SU-DHL-6 (cell line): Measurements from ENCODE around the gene PDCD10.
A peak's percentile ranks its signal among the peaks of the same experiment; 100 is the strongest.

Experiments used
- H2AFZ ChIP-seq: fragments of 200-600 bp; sonication (generic); 2 replicates; pipeline ENCODE4 v1.6.1; 2014; ENCODE audit warnings: low read depth, mild to moderate bottlenecking, moderate library complexity, mixed read lengths, antibody characterized with exemption, low read length; ENCODE audit not compliant: severe bottlenecking
- H3F3A ChIP-seq: fragments of 200-600 bp; shearing (Covaris generic); 2 replicates; pipeline ENCODE4 v1.6.0; 2016; ENCODE audit warnings: antibody characterized with exemption, mild to moderate bottlenecking; ENCODE audit not compliant: insufficient read depth
- H3K27ac ChIP-seq: fragments of 200-600 bp; sonication (generic); 2 replicates; pipeline ENCODE4 v1.5.1; 2016; ENCODE audit warnings: low read depth, mild to moderate bottlenecking, low read length, moderate library complexity, mixed read lengths
- H3K27me3 ChIP-seq: fragments of 200-600 bp; sonication (generic), shearing (Covaris generic); 2 replicates; pipeline ENCODE4 v1.6.0; 2014; ENCODE audit warnings: mild to moderate bottlenecking, low read length
- H3K36me3 ChIP-seq: fragments of 200-600 bp; sonication (generic); 2 replicates; pipeline ENCODE4 v1.6.1; 2014; ENCODE audit warnings: mild to moderate bottlenecking, low read length, mixed read lengths
- H3K4me2 ChIP-seq: fragments of 300-600, 200-600 bp; shearing (Covaris generic), sonication (generic); 2 replicates; pipeline ENCODE4 v1.6.0; 2014; ENCODE audit warnings: low read length, low read depth, mild to moderate bottlenecking; ENCODE audit not compliant: poor library complexity, severe bottlenecking
- H3K4me3 ChIP-seq: fragments of 200-600 bp; sonication (generic); 2 replicates; pipeline ENCODE4 v1.5.1; 2014; ENCODE audit warnings: antibody characterized with exemption, low read length, mild to moderate bottlenecking, mixed read lengths; ENCODE audit not compliant: insufficient read depth, poor library complexity, severe bottlenecking
- H3K79me2 ChIP-seq: fragments of 200-600 bp; sonication (generic); 2 replicates; pipeline ENCODE4 v1.6.1; 2014; ENCODE audit warnings: mild to moderate bottlenecking, low read length, moderate library complexity; ENCODE audit not compliant: insufficient read depth
- H3K9ac ChIP-seq: fragments of 200-600 bp; sonication (generic); 2 replicates; pipeline ENCODE4 v1.7.0; 2014; ENCODE audit warnings: mild to moderate bottlenecking, low read length
- H3K9me2 ChIP-seq: fragments of 200-600 bp; sonication (generic); replicated peaks from 2 replicates; pipeline ENCODE4 v1.6.1; 2014; ENCODE audit warnings: low read length; ENCODE audit not compliant: insufficient read depth
- H3K9me3 ChIP-seq: fragments of 200-600 bp; sonication (generic); 2 replicates; pipeline ENCODE4 v1.6.1; 2014; ENCODE audit warnings: low read length, mixed read lengths; ENCODE audit not compliant: insufficient read depth
- H4K20me1 ChIP-seq: fragments of 200-600 bp; sonication (generic); 2 replicates; pipeline ENCODE4 v1.6.1; 2014; ENCODE audit warnings: low read depth, mild to moderate bottlenecking, antibody characterized with exemption, low read length, moderate library complexity, mixed read lengths
- CTCF ChIP-seq: fragments of 200-600 bp; sonication (generic); IDR thresholded peaks from one replicate; pipeline ENCODE4 v1.5.1; 2017; ENCODE audit warnings: antibody characterized with exemption, mild to moderate bottlenecking, low read length, moderate library complexity; ENCODE audit not compliant: insufficient read depth, poor library complexity, severe bottlenecking
- EZH2phosphoT487 ChIP-seq: fragments of 200-600 bp; sonication (generic), shearing (Covaris generic); conservative IDR thresholded peaks from 2 replicates; pipeline ENCODE4 v1.6.1; 2018; ENCODE audit warnings: mild to moderate bottlenecking, antibody characterized with exemption, low read length, moderate library complexity, mixed read lengths

Gene PDCD10

DNA sequence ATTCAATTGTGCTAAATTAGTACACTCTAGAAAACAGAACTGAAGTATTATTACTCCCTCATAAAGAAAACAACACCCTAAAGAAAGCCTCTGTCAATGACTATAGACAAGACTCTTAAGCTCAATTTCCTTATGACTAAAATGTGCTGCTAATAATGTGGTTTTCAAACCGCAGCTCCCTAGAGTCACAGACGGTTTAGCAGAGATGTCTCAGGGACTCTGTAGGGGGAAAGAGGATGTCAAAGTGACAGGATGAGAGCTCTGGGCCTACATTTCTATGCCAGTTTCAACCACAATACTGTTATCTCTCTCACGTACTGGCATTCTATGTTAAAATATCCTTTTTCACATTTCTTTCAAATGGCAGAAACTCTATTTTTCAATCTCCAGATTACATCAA lies 43.3 kb downstream of the PDCD10 start:
- H3K4me2 ChIP-seq = peak overlapping the region; percentile 30

DNA sequence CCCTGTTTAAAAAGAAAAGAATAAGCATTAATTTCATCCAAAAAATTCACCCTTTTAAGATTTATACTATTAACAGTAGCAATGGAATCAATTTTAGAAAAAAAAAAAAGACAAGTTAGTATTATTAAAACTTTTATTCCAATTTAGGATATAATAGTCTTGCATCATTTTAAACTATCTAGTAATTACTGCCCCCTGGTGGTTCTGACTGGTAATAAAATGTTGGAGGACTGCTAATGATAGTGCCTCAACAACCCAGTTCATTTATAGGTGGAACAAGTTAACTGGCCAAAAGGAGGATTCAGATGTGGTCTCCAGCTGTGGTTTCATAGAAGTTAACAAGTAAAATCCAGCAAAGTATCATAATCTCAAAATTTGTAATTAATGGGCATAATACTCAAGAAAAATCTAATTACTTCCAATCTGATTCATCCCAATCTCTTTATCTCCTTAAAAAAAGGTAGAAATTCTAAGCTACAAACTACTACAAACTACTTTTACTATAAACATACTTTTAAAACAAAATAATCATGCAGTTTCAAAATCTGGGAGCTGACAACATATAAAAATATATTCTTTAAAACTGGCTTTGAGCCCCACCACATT lies 50.2 kb downstream of the PDCD10 start:
- Histone ChIP-seq H3K9me2 (no peaks in the 10 kb centered on the region), H3K36me3 (peaks cover 46% of the 10 kb centered on the region), H3K27ac (no peak overlapping the region), H3K79me2 (no peaks in the 10 kb centered on the region), H3K4me2 (no peak overlapping the region), H3K9ac (no peak overlapping the region), H3K27me3 (no peaks in the 10 kb centered on the region), H3K4me3 (no peak overlapping the region), H2AFZ (no peak overlapping the region), H3K9me3 (no peaks in the 10 kb centered on the region), H3F3A (peaks cover 10% of the 10 kb centered on the region), H4K20me1 (no peaks in the 10 kb centered on the region)
- TF ChIP-seq EZH2phosphoT487 (no peak), CTCF (peak; percentile 88)

More for the DNA sequence above, 43.3 kb downstream of the PDCD10 start:
- no peaks in the 10 kb centered on the region for H3K27me3 ChIP-seq
- H3K9me2 ChIP-seq = no peaks in the 10 kb centered on the region
- H4K20me1 ChIP-seq = no peaks in the 10 kb centered on the region
- peaks cover 6% of the 10 kb centered on the region for H3F3A ChIP-seq
- H3K79me2 ChIP-seq = no peaks in the 10 kb centered on the region
- H3K36me3 ChIP-seq = peaks cover 33% of the 10 kb centered on the region
- no peak overlapping the region for H3K9ac ChIP-seq
- no peaks in the 10 kb centered on the region for H3K9me3 ChIP-seq
- no peak overlapping the region for H3K4me3 ChIP-seq
- TF ChIP-seq CTCF (no peak), EZH2phosphoT487 (no peak)
- no peak overlapping the region for H2AFZ ChIP-seq
- H3K27ac ChIP-seq = peak overlapping the region; percentile 25; the same call in 1 of the 2 replicates

DNA sequence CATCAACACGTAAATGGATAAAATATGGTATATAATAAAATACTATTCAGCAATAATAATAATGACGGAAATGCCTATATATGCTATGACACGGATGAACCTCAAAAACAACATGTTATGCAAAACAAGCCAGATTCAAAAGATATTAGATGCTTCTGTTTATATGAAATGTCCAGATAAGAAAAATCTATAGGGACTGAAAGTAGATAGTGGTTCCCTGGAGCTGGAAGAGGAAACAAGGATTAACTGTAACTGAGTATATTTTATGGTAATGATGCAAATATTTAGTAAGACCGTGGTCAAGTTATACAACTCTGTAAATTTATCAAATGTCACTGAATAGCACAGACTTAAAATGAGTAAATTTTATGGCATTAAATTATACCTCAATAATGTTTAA lies 55.2 kb downstream of the PDCD10 start:
- Histone ChIP-seq H3K4me2 (no peak overlapping the region), H4K20me1 (no peaks in the 10 kb centered on the region), H3K9ac (no peak overlapping the region), H3K27me3 (no peaks in the 10 kb centered on the region), H3K4me3 (no peak overlapping the region), H3K27ac (no peak overlapping the region), H3K9me3 (no peaks in the 10 kb centered on the region), H2AFZ (no peak overlapping the region), H3K9me2 (no peaks in the 10 kb centered on the region), H3F3A (no peaks in the 10 kb centered on the region), H3K79me2 (no peaks in the 10 kb centered on the region), H3K36me3 (peaks cover 68% of the 10 kb centered on the region)
- TF ChIP-seq EZH2phosphoT487 (no peak), CTCF (no peak)
